Hematopoietic multipotent progenitor cell treated with erythropoietin and hydrocortisone succinate and interleukin-3 and kit ligand, for 8 days (in vitro differentiated cells): ENCODE data around the gene CMKLR1.

Source experiments
- DNase-seq: peaks from one replicate; pipeline ENCODE4 v3.0.0-alpha.2; 2015

Gene CMKLR1

GRCh38 chr12:108257610-108258106, 81.5 kb downstream of the CMKLR1 start:
- DNase-seq, result no peak

DNA sequence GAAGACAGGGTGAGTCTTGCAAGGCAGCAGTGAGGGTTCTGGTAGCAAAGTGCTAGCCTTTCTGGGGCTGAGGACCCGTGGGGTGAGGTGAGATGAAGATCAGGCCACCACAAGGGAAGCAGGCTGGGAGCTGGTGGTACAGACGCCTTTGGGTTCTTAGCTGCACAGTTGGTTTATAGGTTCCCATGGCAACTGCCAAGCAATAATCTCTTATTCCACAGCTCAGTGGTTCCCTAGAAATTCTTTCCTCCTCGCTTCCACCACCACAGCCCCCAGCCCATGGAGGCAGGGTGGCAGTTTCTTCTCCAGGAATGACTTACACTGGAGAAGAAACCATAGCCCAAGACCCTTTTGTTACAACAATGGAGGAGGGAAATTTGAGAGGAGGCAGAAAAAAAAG, 82.1 kb downstream of the CMKLR1 start:
- no peak for DNase-seq

DNA sequence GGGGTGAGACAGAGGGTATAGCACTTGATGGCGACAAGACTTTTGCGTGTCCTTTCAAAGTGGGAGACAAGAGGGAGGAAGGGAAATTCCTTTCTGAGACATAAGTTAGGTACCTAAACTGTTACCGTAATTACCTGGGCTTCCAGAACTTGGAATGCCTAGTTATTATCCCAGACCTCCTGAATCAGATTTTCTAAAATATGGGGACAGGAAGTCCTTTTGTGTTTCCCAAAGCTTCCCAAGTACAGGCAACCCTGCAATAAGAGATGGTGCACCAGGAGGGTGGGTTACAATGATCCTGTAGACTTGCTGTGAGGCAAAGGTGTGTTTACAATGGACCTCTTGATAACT, 83.9 kb downstream of the CMKLR1 start:
- no peak for DNase-seq

DNA sequence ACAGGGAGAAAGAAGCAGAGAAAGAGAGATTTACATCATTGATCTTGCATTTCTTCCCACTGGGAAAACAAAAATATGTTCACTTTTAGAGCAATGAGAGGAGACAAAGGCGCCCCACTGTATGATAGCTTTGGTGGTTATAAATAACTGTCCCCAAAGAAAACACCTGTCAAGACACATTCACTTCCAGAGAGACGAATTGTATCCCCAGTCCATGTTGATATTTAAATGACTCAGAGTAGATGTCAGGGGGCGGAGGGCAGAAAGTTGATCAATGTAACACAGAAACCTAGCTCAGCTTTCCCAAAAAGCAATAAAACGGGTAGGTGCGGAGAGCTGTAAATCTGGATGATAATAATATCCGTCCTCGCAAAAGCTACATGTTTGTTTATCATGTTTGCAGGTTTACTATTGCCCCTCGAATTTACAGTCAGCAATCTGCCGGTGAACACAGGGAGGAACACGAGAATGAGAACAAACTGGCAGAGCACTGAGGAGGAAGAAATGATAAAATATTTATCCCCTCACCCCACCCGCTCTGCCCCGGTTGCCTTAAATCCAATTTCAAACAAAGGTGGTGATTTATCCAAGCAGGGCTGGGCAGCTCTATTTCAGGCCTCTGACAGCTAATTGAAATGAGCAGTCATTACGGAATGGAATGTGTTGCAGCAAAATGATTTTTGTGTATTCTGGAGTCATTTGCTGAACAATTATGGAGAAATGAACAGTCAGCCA, 84.4 kb downstream of the CMKLR1 start:
- DNase-seq, result no peak

DNA sequence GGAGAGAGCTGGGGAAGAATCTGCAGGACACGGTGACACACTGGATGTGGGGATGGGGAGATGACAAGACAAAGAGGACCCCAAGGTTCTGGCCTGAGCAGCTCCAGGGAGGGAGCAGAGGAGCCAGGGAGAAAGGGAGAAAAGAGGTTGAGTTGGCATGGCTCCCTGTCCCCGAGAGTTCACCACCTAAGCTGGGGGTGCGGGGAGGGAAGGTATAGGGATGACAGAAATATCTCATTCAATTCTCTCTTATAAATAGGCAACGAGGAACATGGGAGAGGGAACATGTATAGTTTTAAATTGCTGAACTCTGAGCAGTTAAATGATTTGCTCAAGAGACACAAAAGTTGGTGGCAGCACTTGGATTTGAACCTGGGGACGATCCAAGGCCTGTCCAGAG, 85.1 kb downstream of the CMKLR1 start:
- DNase-seq, result no peak

- DNase-seq, result no peak
Measured at GRCh38 chr12:108253540-108253939, 85.6 kb downstream of the CMKLR1 start.

GRCh38 chr12:108252523-108252922, 86.6 kb downstream of the CMKLR1 start:
- DNase-seq, result no peak

- DNase-seq, result no peak
Measured at GRCh38 chr12:108248011-108248410, 91.1 kb downstream of the CMKLR1 start.

GRCh38 chr12:108247130-108247529, 92.0 kb downstream of the CMKLR1 start:
- DNase-seq, result no peak

- no peak for DNase-seq
Measured at GRCh38 chr12:108241986-108242703, 97.0 kb downstream of the CMKLR1 start.

DNA sequence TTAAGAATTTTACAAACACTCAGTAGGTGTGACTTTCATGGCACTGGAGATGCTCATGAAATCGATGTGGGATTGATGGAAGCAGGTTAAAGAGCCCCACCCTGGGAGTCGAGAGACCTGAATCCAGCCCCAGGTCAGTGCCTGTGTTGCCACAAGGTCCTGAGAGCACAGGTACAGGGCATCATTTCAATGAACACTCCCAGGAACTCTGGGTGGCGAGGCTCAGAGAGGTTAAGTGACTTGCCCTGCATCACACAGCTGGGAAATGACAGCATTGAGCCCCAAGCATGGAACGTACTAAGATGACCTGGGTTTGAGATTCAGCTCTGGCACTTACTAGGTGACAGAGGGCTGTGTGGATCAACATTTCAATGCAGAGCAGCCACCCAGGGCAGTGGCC, 98.2 kb downstream of the CMKLR1 start:
- DNase-seq, result no peak

DNA sequence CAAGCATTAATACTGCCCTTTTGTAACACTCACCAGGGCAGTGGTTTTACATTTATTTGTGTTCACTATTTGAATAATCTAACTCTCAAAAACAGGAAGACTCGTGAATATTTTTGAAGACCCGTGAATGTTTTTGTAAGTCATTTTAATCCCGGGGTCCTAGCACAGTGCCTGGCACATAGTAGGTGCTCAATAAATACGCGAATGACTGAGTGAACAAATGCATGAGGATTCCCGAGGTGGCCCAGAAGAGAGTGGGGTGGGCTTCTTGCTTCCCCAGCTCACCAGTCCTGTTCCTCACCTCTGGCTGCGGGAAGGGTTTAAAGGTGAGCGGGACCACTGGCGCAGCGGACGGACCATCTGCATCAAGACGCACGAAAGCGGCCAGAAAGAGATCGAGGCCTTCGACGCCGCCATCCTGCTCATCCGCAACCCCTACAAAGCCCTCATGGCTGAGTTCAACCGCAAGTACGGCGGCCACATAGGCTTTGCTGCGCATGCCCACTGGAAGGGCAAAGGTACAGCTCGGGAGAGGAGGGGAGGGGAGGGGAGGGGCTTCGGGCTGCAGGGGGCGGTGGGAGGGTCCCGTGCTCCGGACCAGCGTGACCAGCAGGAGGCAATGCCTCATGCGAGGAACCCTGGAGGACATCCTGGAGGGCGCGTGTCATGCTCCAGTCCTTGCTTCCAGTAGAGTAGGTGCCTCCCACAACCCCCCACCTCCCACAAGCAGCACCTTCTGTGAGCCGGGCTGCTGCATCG, 98.9 kb downstream of the CMKLR1 start:
- no peak for DNase-seq

DNA sequence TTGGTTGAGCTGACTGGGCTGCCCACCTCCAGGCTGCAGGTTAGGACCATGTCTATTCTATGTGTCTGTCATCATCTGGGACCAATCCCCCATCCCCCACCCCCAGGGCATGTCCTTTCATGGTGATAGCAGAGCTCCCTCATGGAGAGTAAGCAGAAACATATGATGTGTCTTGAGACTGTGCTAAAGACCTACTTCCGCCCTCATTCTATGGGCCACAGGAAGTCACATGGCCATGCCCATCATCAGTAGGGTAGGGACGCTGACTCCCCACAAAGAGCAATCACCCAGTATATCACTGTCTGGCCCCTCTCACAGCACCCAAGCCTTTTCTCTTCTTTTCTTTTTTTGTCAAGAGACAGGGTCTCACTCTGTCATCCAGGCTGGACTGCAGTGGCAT, 99.7 kb downstream of the CMKLR1 start:
- DNase-seq, result no peak

- DNase-seq, result no peak
Measured at GRCh38 chr12:108238474-108238873, 100.6 kb downstream of the CMKLR1 start.
